HG03521 (cell line): ENCODE results near the gene CRYGB.
"Not testable (repeated sequence)": the region's sequence is repeated elsewhere in the genome, so short reads cannot be mapped to it uniquely, and the experiment has no call there.

ENCODE experiments used
- ATAC-seq: cut with Tn5 transposase; IDR thresholded peaks from one replicate; pipeline ENCODE4 v1.9.1; 2021; ENCODE audit warnings: mild to moderate bottlenecking, moderate library complexity; ENCODE audit not compliant: unreplicated experiment

CRYGB gene

GRCh38 chr2:208150956-208151355 lies 5.0 kb upstream of the CRYGB start:
- no peak for ATAC-seq

GRCh38 chr2:208150094-208150493 lies 4.1 kb upstream of the CRYGB start:
- no peak for ATAC-seq

GRCh38 chr2:208148803-208149202 lies 2.8 kb upstream of the CRYGB start:
- no peak for ATAC-seq

GRCh38 chr2:208147759-208148158 lies 1.8 kb upstream of the CRYGB start:
- no peak for ATAC-seq

GRCh38 chr2:208147008-208147407 lies 1.1 kb upstream of the CRYGB start:
- ATAC-seq = no peak

- no peak for ATAC-seq
Measured at GRCh38 chr2:208142925-208143799, 2.8 kb downstream of the CRYGB start.

GRCh38 chr2:208142240-208142924 lies 3.6 kb downstream of the CRYGB start:
- no peak for ATAC-seq

- no peak for ATAC-seq
Measured at GRCh38 chr2:208139447-208139846, 6.5 kb downstream of the CRYGB start.

GRCh38 chr2:208138334-208138733 lies 7.6 kb downstream of the CRYGB start:
- not testable (repeated sequence) for ATAC-seq

GRCh38 chr2:208136716-208137094 lies 9.3 kb downstream of the CRYGB start:
- ATAC-seq = no peak

- ATAC-seq = no peak
Measured at GRCh38 chr2:208135794-208136715, 9.9 kb downstream of the CRYGB start.

- no peak for ATAC-seq
Measured at GRCh38 chr2:208134928-208135586, 10.9 kb downstream of the CRYGB start.

GRCh38 chr2:208130712-208131110 lies 15.2 kb downstream of the CRYGB start:
- ATAC-seq = no peak

- ATAC-seq = no peak
Measured at GRCh38 chr2:208129744-208130711, 15.9 kb downstream of the CRYGB start, which contains the start of gene CRYGC. Gene CRYGC (minus strand): TSS chr2:208129828. CDS start chr2:208129792, 36 bp downstream.

- ATAC-seq = no peak
Measured at GRCh38 chr2:208128136-208128535, 17.8 kb downstream of the CRYGB start.

GRCh38 chr2:208127090-208127489 lies 18.9 kb downstream of the CRYGB start:
- no peak for ATAC-seq

- no peak for ATAC-seq
Measured at GRCh38 chr2:208125251-208125650, 20.7 kb downstream of the CRYGB start.

- not testable (repeated sequence) for ATAC-seq
Measured at GRCh38 chr2:208124013-208124715, 21.8 kb downstream of the CRYGB start, which contains the start of gene CRYGD. Gene CRYGD (minus strand): TSS chr2:208124524. CDS start chr2:208124473, 51 bp downstream.

GRCh38 chr2:208122248-208122647 lies 23.7 kb downstream of the CRYGB start:
- ATAC-seq = no peak
